Measurements from ENCODE around the gene PARD3. TPM values are rescaled to one million over a fixed set of nuclear protein-coding genes. Genes with fewer than 3 reads are reported as not detected.
"Not testable (repeated sequence)": the region's sequence is repeated elsewhere in the genome, so short reads cannot be mapped to it uniquely, and the experiment has no call there.

The PARD3 gene
- total RNA-seq, 3 donors from 2014 or later, result 0.35 to 0.53 (median 0.37) TPM

GRCh38 chr10:34408381-34408780, 406.7 kb downstream of the PARD3 start:
- H3K36me3 Mint-ChIP-seq (ENCODE audit: insufficient read depth), result no peaks in the 10 kb centered on the region
- H3K4me3 Mint-ChIP-seq, result no peak overlapping the region
- peaks cover 2% of the 10 kb centered on the region for H3K27me3 Mint-ChIP-seq (ENCODE audit: low read depth)
- ATAC-seq, result no peak
- no peaks in the 10 kb centered on the region for H3K9me3 Mint-ChIP-seq
- H3K4me1 Mint-ChIP-seq (ENCODE audit: low read depth), result no peaks in the 10 kb centered on the region
- DNase-seq, result no peak

DNA sequence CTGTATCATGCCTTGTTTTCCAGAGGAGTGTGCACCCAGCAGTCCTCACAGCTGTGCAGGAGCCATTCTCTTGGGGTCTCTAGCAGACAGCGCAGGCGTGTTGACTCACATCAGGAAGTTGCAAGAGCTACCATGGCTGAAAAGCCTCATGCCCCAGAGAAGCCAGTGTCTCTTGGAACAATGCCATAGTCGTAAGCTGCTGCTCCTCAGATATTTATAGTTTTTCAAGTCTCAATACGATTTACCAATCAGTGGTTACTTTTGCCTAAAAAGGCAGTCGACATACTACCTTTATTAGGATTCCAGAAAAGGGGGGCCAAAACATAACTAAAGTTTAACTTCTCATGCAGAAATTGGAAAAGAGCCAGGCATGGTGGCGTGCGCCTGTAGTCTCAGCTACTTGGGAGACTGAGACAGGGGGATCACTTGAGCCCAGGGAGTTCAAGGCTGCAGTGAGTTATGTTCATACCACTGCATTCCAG, 407.7 kb downstream of the PARD3 start:
- Mint-ChIP-seq H3K27me3 (ENCODE audit: low read depth) (peaks cover 2% of the 10 kb centered on the region), H3K4me1 (ENCODE audit: low read depth) (no peaks in the 10 kb centered on the region), H3K36me3 (ENCODE audit: insufficient read depth) (no peaks in the 10 kb centered on the region), H3K4me3 (no peak overlapping the region), H3K9me3 (no peaks in the 10 kb centered on the region)
- DNase-seq, result no peak
- no peak for ATAC-seq

DNA sequence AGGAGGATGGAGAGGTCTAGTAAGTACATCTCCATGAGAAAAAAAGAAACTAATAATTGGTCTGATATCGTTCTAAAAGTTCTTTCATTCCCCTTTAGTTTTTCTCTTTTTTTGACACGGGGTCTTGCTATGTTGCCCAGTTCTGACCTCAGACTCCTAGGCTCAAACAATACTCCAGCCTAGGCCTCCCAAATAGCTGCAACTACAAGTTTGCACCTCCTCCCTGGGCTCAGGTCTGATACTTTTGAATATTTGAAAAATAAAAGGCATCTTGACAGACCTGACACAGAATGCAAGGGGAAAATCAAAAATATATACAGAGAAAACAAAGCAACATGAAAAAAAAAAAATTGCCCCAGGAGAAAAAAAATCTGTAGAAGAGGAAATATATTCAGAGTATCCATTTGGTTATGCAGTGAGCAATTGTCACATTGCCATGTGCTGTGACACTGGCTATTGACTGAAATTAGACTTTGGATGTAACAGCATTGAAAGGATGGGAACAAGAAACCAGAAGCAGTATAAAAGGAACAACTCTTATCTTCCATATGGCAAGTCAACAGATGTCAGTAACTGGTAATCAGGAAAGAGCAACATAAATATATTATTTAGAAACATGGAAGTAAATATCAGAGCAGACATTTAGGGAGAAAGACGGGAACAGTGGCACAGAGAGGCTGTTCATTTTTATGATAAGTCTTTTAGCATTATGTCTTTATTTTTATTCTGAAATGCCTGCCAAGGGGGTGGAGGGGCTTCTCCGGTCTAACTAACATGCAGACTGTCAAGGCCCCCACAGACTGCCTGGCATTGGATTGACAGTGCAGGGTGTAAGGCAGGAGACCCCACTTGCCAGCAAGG, 408.4 kb downstream of the PARD3 start:
- no peaks in the 10 kb centered on the region for H3K36me3 Mint-ChIP-seq (ENCODE audit: insufficient read depth)
- no peaks in the 10 kb centered on the region for H3K9me3 Mint-ChIP-seq
- no peak for DNase-seq
- no peak for ATAC-seq
- H3K4me3 Mint-ChIP-seq, result no peak overlapping the region
- H3K4me1 Mint-ChIP-seq (ENCODE audit: low read depth), result no peaks in the 10 kb centered on the region
- H3K27me3 Mint-ChIP-seq (ENCODE audit: low read depth), result peaks cover 2% of the 10 kb centered on the region

DNA sequence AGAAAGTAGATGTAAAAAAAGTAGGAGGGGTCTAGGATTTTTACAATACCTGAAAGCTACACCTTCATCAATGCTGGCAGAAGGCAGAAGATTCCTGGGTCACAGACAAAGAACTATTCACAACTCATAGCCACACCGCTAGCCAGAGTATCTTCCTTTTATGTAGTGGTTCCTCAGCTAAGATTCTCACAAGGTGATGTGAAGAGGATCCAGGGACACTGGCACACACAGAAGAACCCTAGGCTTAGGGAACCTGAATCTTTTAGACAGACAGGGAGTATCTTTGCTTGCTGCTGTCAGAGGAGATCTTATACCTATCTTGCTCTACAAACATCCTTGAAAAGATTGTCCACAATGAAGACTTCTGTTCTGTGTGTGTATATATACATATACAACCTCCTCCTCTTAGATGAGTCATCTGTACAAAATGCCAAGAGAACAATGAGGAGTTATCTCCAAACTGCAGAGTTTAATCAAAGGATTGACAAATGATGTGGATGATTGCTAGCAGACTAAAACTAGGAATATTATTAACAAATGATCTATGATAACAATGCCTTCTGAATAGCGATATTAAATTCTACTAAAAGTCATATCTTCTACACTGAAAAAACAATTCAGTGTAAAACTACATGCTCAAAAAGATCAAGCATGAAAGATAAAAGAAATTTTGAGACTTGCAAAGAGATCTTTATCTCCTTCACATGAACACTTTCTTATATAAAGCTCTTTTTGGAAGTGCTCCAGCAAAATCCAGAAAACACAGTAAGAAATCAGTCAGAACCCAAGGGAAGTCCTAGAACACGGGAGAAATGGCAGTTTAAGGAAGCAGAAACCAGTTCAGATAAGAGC, 409.3 kb downstream of the PARD3 start:
- DNase-seq (no peak), ATAC-seq (no peak)
- H3K9me3 Mint-ChIP-seq, result no peaks in the 10 kb centered on the region
- no peak overlapping the region for H3K4me3 Mint-ChIP-seq
- no peaks in the 10 kb centered on the region for H3K4me1 Mint-ChIP-seq (ENCODE audit: low read depth)
- H3K27me3 Mint-ChIP-seq (ENCODE audit: low read depth), result peaks cover 2% of the 10 kb centered on the region
- no peaks in the 10 kb centered on the region for H3K36me3 Mint-ChIP-seq (ENCODE audit: insufficient read depth)

GRCh38 chr10:34403512-34403911, 411.6 kb downstream of the PARD3 start:
- Mint-ChIP-seq H3K4me3 (no peak overlapping the region), H3K4me1 (ENCODE audit: low read depth) (no peaks in the 10 kb centered on the region), H3K27me3 (ENCODE audit: low read depth) (no peaks in the 10 kb centered on the region), H3K9me3 (no peaks in the 10 kb centered on the region), H3K36me3 (ENCODE audit: insufficient read depth) (no peaks in the 10 kb centered on the region)
- no peak for ATAC-seq
- no peak for DNase-seq

- no peak for ATAC-seq
- H3K36me3 Mint-ChIP-seq (ENCODE audit: insufficient read depth), result no peaks in the 10 kb centered on the region
- DNase-seq, result no peak
- no peaks in the 10 kb centered on the region for H3K27me3 Mint-ChIP-seq (ENCODE audit: low read depth)
- H3K4me1 Mint-ChIP-seq (ENCODE audit: low read depth), result no peaks in the 10 kb centered on the region
- no peak overlapping the region for H3K4me3 Mint-ChIP-seq
- no peaks in the 10 kb centered on the region for H3K9me3 Mint-ChIP-seq
These were observed 415.0 kb downstream of the PARD3 start for GRCh38 chr10:34400075-34400474.

DNA sequence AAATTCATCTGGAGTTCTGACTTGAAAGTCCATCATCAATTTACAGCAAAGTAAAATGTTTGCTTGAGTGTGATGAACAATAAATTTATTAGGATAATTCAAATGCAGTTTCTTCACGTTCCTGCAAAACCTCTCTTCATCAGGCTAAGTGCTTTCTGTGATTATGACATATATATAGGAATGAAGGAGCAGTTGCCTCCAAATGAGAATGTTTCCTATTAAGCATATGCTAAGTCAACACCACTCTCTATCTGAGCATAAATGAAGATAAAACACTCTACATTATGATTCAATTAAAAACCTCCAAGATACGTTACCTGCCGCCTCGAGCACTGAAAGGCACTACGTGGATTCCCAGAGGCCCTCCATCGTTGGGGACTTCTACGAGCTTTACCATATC, 416.1 kb downstream of the PARD3 start:
- no peak for ATAC-seq
- DNase-seq, result no peak
- no peaks in the 10 kb centered on the region for H3K27me3 Mint-ChIP-seq (ENCODE audit: low read depth)
- no peaks in the 10 kb centered on the region for H3K4me1 Mint-ChIP-seq (ENCODE audit: low read depth)
- no peaks in the 10 kb centered on the region for H3K36me3 Mint-ChIP-seq (ENCODE audit: insufficient read depth)
- H3K4me3 Mint-ChIP-seq, result no peak overlapping the region
- H3K9me3 Mint-ChIP-seq, result no peaks in the 10 kb centered on the region

- Mint-ChIP-seq H3K4me3 (no peak overlapping the region), H3K9me3 (no peaks in the 10 kb centered on the region), H3K36me3 (ENCODE audit: insufficient read depth) (no peaks in the 10 kb centered on the region), H3K27me3 (ENCODE audit: low read depth) (no peaks in the 10 kb centered on the region), H3K4me1 (ENCODE audit: low read depth) (no peaks in the 10 kb centered on the region)
- ATAC-seq (no peak), DNase-seq (no peak)
These were observed 417.8 kb downstream of the PARD3 start for GRCh38 chr10:34397324-34397723.

GRCh38 chr10:34396663-34397062, 418.4 kb downstream of the PARD3 start:
- no peaks in the 10 kb centered on the region for H3K4me1 Mint-ChIP-seq (ENCODE audit: low read depth)
- H3K9me3 Mint-ChIP-seq, result no peaks in the 10 kb centered on the region
- no peak overlapping the region for H3K4me3 Mint-ChIP-seq
- no peaks in the 10 kb centered on the region for H3K36me3 Mint-ChIP-seq (ENCODE audit: insufficient read depth)
- ATAC-seq (no peak), DNase-seq (no peak)
- H3K27me3 Mint-ChIP-seq (ENCODE audit: low read depth), result no peaks in the 10 kb centered on the region

DNA sequence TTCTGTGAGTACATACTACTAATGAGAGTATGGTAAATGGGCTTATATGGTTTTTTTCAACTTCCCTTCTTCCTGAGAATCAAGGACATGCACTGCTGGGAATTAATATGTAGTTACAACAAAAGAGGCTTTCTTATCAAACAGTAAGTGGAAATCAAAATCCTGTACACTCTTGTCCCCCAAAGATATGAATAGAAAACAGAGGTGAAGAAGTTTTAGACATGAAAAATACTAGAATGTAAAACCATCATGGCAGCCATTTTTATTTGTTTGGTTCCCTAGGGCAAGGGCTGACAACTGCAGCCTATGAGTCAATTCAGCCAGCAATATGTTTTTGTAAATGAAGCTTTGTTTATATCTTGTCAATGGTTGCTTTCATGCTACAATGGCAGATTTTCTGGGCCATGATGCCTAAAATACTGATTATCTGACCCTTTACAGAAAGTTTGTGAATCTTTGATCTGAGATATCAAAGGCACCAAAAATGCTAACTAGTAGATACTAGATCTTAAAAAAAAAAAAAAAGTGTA, 422.4 kb downstream of the PARD3 start:
- Mint-ChIP-seq H3K27me3 (ENCODE audit: low read depth) (no peaks in the 10 kb centered on the region), H3K36me3 (ENCODE audit: insufficient read depth) (no peaks in the 10 kb centered on the region), H3K9me3 (no peaks in the 10 kb centered on the region), H3K4me3 (no peak overlapping the region), H3K4me1 (ENCODE audit: low read depth) (no peaks in the 10 kb centered on the region)
- ATAC-seq, result no peak
- DNase-seq, result no peak

DNA sequence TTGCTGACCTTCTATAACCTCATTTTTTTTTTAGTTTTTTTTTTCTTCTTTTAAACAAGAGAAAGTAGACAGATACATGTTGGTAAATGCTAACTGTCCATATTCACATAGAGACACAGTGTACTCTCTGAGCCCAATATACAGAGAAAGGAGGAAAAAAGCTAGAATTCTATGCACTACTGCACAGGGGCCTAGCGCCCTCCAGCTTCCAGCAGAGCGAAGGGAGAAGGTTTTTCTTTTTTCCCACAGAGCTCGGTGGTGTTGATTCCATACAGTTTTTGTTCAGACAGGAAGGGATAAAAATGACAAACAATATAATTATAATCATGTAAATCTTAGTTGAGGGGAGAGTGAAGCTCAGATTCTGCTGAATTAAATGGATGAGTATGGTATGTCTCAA, 423.9 kb downstream of the PARD3 start:
- H3K4me3 Mint-ChIP-seq, result not testable (repeated sequence)

DNA sequence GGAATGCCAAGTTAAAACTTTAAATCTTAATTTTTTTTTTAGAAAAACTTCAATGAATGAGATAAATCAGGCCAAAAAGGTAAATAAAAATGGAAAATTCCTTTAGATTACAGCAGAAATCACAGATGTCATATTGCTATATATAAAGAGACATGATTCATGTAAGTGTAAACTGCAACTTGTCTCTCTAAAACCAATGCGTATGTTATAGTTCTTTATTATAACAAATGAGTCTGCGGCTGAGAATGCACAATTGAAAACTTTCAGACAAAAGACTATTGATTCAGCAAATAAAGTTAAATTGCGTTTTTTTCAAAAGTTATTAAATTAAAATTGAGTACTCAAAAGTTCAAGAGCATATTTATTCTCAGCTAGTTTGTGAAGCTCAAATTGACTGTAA, 425.3 kb downstream of the PARD3 start:
- no peaks in the 10 kb centered on the region for H3K9me3 Mint-ChIP-seq
- DNase-seq, result no peak
- H3K4me1 Mint-ChIP-seq (ENCODE audit: low read depth), result no peaks in the 10 kb centered on the region
- no peaks in the 10 kb centered on the region for H3K36me3 Mint-ChIP-seq (ENCODE audit: insufficient read depth)
- no peaks in the 10 kb centered on the region for H3K27me3 Mint-ChIP-seq (ENCODE audit: low read depth)
- no peak overlapping the region for H3K4me3 Mint-ChIP-seq
- no peak for ATAC-seq

More for the DNA sequence above, 423.9 kb downstream of the PARD3 start:
- H3K36me3 Mint-ChIP-seq (ENCODE audit: insufficient read depth); H3K4me1 Mint-ChIP-seq (ENCODE audit: low read depth); DNase-seq; H3K27me3 Mint-ChIP-seq (ENCODE audit: low read depth); H3K9me3 Mint-ChIP-seq; ATAC-seq: not testable (repeated sequence)

- H3K4me1 Mint-ChIP-seq (ENCODE audit: low read depth), result no peaks in the 10 kb centered on the region
- no peaks in the 10 kb centered on the region for H3K27me3 Mint-ChIP-seq (ENCODE audit: low read depth)
- no peaks in the 10 kb centered on the region for H3K9me3 Mint-ChIP-seq
- H3K4me3 Mint-ChIP-seq, result no peak overlapping the region
- no peak for DNase-seq
- no peaks in the 10 kb centered on the region for H3K36me3 Mint-ChIP-seq (ENCODE audit: insufficient read depth)
- no peak for ATAC-seq
These were observed 428.2 kb downstream of the PARD3 start for GRCh38 chr10:34386921-34387320.

GRCh38 chr10:34384372-34384771, 430.7 kb downstream of the PARD3 start:
- Mint-ChIP-seq H3K27me3 (ENCODE audit: low read depth) (no peaks in the 10 kb centered on the region), H3K36me3 (ENCODE audit: insufficient read depth) (no peaks in the 10 kb centered on the region), H3K4me1 (ENCODE audit: low read depth) (no peaks in the 10 kb centered on the region), H3K4me3 (no peak overlapping the region), H3K9me3 (no peaks in the 10 kb centered on the region)
- no peak for DNase-seq
- no peak for ATAC-seq
